HUES48 (cell line): ENCODE measurements around the gene ANKRD62.

Experiments used
- H3K27ac ChIP-seq: one replicate; pipeline ENCODE4 v1.7.0; 2013; ENCODE audit warnings: low read depth, low read length, inconsistent platforms
- H3K27me3 ChIP-seq: 2 replicates; pipeline ENCODE4 v1.6.1; 2013; ENCODE audit warnings: mild to moderate bottlenecking, low read length; ENCODE audit not compliant: control insufficient read depth, insufficient read depth
- H3K36me3 ChIP-seq: 2 replicates; pipeline ENCODE4 v1.6.1; 2013; ENCODE audit warnings: low read length; ENCODE audit not compliant: control insufficient read depth, insufficient read depth
- H3K4me1 ChIP-seq: 2 replicates; pipeline ENCODE4 v1.6.1; 2013; ENCODE audit warnings: mild to moderate bottlenecking, low read length; ENCODE audit not compliant: control insufficient read depth, insufficient read depth
- H3K4me3 ChIP-seq: 2 replicates; pipeline ENCODE4 v1.5.1; 2013; ENCODE audit warnings: mild to moderate bottlenecking, low read depth, low read length
- H3K9ac ChIP-seq: 2 replicates; pipeline ENCODE4 v1.6.1; 2013; ENCODE audit warnings: mild to moderate bottlenecking, low read depth, low read length, moderate library complexity
- H3K9me3 ChIP-seq: 2 replicates; pipeline ENCODE4 v1.6.1; 2013; ENCODE audit warnings: low read length; ENCODE audit not compliant: control insufficient read depth, insufficient read depth

The ANKRD62 gene

DNA sequence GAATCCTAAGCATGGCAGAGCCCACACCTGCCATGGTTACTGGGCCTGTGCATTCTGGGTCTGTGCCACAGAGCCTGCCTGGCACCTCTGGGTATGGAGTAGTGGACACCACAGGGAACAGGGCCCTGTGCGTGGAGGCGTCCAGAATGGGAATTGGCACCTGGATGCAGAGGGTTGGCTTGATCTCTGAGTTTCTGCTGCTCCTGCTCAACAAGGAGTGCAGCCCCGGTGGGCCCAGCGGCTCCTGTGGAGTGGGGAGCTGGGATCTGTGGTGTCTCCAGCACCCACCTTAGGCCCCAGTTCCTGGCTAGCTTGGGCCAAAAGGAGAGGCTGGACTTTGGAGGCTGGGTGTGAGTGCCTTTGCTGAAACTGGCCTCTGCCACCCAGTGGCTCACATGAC is 7.9 kb upstream of the ANKRD62 start:
- Histone ChIP-seq H3K36me3 (no peaks in the 10 kb centered on the region), H3K27ac (no peak overlapping the region), H3K9ac (no peak overlapping the region)

DNA sequence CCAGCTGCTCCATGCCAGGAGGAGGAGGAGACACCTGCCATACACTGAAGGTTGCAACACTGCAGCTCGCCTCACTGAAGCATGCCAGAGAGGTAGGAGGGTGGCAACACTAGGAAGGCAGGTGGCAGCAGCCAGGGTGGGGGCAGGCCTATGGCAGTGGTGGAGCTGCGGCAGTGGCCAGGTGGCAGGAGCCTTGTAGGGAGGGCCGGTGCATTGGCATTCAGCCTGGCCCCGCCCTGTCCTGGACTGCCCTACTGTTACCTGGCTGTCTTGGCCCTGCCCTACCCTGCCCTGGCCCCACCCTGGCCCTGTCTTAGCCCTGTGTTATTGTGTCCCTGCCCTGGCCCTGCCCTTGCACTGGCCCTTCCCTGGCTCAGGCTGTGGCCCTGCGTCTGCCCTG is 7.4 kb upstream of the ANKRD62 start:
- no peak overlapping the region for H3K4me3 ChIP-seq

More for the DNA sequence above, 7.9 kb upstream of the ANKRD62 start:
- Histone ChIP-seq H3K4me3 (no peak overlapping the region), H3K27me3 (no peaks in the 10 kb centered on the region), H3K9me3 (no peaks in the 10 kb centered on the region), H3K4me1 (no peaks in the 10 kb centered on the region)

DNA sequence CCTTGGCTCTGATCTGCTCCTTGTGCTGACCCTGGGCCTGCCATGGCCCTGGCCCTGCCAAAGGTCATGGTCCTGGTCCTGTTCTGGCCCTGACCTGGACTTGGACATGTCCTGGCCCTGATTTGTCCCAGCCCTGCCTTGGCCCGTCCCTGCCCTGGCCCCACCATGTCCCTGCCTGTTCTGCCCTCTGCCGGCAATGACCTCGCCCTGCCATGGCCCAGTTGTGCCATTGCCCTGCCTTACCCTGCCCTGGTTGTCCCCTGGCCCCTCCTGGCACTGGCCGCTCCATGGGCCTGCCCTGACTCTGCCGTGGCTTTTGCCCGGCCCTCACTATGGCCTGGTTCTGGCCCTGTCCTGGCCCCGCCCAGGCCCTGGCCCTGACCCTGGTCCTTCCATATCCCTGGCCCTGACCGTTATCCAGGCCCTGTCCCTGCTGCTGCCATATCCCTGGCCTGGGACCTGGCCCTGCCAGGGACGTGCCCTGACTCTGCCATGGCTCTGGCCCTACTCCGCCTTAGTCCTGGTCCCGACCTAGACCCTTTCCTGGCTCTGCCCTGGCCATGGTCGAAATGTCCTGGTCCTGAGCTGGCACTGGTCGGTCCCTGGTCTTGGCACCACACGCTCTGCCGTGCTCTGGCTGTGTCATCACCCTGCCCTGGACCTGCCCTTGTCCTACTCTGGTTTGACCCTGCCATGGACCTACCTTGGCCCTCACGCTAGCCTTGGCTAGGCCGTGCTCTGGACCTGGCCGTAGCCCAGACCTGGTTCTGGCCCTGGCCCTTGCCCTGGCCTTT is 6.8 kb upstream of the ANKRD62 start:
- Histone ChIP-seq H3K9ac (no peak overlapping the region), H3K36me3 (no peaks in the 10 kb centered on the region), H3K27me3 (no peaks in the 10 kb centered on the region), H3K4me3 (no peak overlapping the region), H3K27ac (no peak overlapping the region), H3K9me3 (no peaks in the 10 kb centered on the region), H3K4me1 (no peaks in the 10 kb centered on the region)

More for the DNA sequence above, 7.4 kb upstream of the ANKRD62 start:
- no peak overlapping the region for H3K9ac ChIP-seq
- H3K4me1 ChIP-seq, result no peaks in the 10 kb centered on the region
- no peaks in the 10 kb centered on the region for H3K36me3 ChIP-seq
- H3K9me3 ChIP-seq, result no peaks in the 10 kb centered on the region
- no peaks in the 10 kb centered on the region for H3K27me3 ChIP-seq
- no peak overlapping the region for H3K27ac ChIP-seq

DNA sequence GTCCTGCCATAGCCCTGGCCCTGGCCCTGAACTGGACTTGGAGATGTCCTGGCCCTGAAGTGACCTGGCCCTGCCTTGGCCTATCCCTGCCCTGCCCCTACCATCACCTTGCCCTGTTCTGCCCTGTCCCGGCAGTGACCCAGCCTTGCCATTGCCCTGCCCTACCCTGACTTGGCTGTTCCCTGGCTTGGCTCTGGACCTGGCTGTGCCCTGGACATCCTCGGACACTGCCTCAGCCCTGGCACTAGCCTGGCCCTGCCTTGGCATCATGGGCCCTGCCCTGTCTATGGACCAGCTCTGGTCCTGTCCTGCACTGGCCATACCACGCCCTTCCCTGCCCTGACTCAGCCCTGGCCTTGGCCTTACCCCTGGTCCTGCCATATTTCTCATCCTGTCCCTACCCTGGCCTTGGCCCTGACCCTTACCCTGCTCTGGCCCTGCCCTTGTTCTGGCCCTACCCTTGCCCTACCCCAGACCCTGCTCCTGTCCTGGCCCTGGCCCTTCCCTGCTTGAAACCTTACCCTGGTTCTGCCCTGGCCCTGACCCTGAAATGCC is 6.1 kb upstream of the ANKRD62 start:
- no peak overlapping the region for H3K9ac ChIP-seq
- H3K27ac ChIP-seq, result no peak overlapping the region
- no peaks in the 10 kb centered on the region for H3K36me3 ChIP-seq
- H3K9me3 ChIP-seq, result no peaks in the 10 kb centered on the region
- no peak overlapping the region for H3K4me3 ChIP-seq
- no peaks in the 10 kb centered on the region for H3K4me1 ChIP-seq
- no peaks in the 10 kb centered on the region for H3K27me3 ChIP-seq

DNA sequence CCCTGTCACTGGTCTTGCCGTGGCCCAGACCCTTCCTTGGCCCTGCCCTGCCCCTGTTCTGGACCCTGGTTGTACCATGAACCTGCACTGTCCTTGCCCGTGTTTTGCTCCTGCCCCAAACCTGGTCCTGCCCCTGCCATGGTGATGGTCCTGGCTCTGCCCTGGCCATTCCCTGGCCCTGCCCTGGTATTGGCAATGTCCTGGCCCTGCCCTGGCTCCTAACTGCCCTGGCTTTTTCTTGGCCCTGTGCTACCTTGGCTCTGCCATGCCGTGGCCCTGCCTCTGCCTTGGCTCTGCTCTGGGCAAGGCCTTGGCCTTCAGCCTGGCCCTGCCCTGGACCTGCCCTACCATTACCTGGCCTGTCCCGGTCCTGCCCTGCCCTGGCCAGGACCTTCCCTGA is 5.5 kb upstream of the ANKRD62 start:
- H3K4me3 ChIP-seq, result no peak overlapping the region
- no peaks in the 10 kb centered on the region for H3K9me3 ChIP-seq
- no peaks in the 10 kb centered on the region for H3K36me3 ChIP-seq
- H3K9ac ChIP-seq, result no peak overlapping the region
- no peak overlapping the region for H3K27ac ChIP-seq
- H3K27me3 ChIP-seq, result no peaks in the 10 kb centered on the region
- no peaks in the 10 kb centered on the region for H3K4me1 ChIP-seq

DNA sequence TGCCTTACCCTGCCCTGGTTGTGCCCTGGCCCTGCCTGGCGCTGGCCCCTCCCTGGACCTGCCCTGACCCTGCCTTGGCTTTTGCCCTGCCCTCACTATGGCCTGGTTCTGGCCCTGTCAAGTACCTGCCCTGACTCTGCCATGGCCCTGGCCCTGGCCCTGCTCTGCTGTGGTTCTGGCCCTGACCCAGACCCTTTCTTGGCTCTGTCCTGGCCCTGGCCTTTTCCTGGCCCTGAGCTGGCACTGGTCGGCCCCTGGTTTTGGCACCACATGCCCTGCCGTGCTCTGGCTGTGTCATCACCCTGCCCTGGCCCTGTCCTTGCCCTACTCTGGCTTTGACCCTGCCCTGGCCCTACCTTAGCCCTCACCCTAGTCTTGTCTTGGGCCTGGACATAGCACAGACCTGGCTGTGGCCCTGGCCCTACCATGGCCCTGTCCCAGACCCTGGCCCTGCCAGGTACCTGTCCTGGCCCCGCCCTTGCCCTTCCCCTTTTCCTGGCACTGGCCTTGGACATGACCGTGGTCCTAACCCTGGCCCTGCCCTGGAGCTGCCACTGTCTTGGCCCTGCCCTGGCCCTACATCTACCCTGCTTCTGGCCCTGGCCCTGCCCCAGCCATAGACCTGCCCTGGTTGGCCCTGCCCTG is 4.8 kb upstream of the ANKRD62 start:
- Histone ChIP-seq H3K36me3 (no peaks in the 10 kb centered on the region), H3K9ac (no peak overlapping the region), H3K4me3 (no peak overlapping the region), H3K4me1 (no peaks in the 10 kb centered on the region), H3K27me3 (no peaks in the 10 kb centered on the region), H3K27ac (no peak overlapping the region), H3K9me3 (no peaks in the 10 kb centered on the region)

DNA sequence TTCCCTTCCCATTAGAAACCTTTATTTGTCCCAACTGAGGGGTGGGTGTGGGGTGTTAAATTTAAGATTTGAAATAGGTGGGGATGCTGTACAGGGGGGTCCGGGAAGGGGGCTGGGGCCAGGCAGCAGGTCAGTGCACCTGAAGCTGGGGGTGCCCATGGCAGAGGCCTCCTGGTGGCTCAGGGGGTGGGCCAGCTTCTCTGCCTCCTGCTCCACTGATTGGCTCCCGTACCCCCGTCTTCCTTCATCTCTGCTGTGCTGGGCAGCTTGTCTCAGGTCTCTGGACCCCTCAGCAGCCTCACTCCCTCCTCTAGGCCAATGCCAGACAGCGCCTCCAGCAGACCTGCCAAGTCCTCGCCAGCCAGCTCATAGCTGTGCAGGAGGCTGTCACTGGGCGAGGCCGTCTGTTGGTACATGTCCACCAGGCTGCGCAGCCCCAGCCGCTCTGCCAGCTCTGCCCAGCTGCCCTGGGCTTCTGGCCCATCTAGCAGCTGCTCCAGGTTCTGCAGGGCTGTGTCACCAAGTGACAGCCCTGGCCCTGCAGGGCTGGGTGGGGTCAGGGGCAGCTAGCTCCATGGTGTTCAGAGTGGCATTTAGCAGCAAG is 2.0 kb upstream of the ANKRD62 start:
- H3K9ac ChIP-seq, result no peak overlapping the region
- H3K36me3 ChIP-seq, result no peaks in the 10 kb centered on the region
- no peaks in the 10 kb centered on the region for H3K27me3 ChIP-seq
- H3K27ac ChIP-seq, result no peak overlapping the region
- no peaks in the 10 kb centered on the region for H3K4me1 ChIP-seq
- no peak overlapping the region for H3K4me3 ChIP-seq
- no peaks in the 10 kb centered on the region for H3K9me3 ChIP-seq

DNA sequence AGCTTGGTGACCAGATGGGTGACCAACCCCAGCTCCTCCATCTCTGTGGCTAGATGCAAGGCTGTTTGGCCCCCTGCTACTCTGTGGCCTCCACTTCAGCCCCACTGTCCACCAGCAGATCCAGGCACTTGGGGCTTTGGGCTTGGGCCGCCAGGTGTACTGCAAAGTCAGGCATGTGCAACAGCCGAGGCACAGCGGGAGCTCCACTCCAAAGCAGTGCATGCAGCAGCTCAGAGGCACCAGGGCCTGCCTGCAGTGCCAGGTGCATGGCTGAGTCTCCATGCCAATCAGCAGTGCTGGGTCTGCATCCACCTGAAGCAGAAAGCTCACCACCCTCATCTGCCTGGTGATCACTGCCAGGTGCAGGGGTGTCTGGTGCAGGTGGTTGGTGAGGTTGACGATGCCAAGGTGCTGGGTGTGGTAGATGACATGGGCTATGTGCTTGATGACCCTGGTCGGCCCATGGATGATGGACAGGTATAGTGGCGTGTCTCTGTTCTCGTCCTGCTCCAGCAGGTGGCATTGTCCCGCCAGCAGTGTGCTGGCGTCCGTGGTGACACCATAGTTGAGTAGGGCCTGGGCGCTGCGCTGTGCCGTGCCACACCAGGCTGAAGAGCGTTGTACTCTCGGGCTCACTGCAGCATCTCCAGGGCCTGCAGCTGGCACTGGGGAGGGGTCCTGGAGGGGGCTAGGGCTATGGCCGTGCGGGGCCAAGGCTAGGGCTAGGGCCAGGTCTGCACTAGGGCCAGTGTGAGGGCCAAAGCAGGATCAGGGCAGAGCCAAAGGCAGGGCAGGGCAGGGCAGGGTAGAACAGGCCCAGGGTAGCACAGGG is 1.0 kb upstream of the ANKRD62 start:
- H3K27me3 ChIP-seq, result no peaks in the 10 kb centered on the region
- H3K36me3 ChIP-seq, result no peaks in the 10 kb centered on the region
- H3K27ac ChIP-seq, result no peak overlapping the region
- H3K9ac ChIP-seq, result no peak overlapping the region
- no peaks in the 10 kb centered on the region for H3K4me1 ChIP-seq
- no peaks in the 10 kb centered on the region for H3K9me3 ChIP-seq
- H3K4me3 ChIP-seq, result no peak overlapping the region

DNA sequence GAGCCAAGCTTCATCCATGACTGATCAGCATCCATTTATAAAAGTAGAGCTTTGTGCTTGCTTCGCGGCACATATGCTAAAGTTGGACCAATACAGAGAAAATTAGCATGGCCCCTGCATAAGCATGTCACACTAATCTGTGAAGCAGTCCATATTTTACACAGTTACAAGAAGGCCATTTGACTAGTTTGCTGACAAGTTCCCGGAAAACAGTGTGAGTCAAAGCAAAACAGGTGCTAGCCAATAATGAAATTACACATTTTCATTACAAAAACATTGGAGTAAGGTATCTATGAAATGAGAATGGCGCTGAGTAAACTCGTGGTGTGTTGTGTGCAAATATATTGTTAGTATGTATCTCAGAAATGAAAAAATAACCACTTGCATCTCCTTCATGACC is 4.7 kb downstream of the ANKRD62 start:
- no peak overlapping the region for H3K27ac ChIP-seq
- H3K4me1 ChIP-seq, result no peaks in the 10 kb centered on the region
- H3K9me3 ChIP-seq, result no peaks in the 10 kb centered on the region
- no peaks in the 10 kb centered on the region for H3K36me3 ChIP-seq
- no peaks in the 10 kb centered on the region for H3K27me3 ChIP-seq
- H3K4me3 ChIP-seq, result no peak overlapping the region
- no peak overlapping the region for H3K9ac ChIP-seq

DNA sequence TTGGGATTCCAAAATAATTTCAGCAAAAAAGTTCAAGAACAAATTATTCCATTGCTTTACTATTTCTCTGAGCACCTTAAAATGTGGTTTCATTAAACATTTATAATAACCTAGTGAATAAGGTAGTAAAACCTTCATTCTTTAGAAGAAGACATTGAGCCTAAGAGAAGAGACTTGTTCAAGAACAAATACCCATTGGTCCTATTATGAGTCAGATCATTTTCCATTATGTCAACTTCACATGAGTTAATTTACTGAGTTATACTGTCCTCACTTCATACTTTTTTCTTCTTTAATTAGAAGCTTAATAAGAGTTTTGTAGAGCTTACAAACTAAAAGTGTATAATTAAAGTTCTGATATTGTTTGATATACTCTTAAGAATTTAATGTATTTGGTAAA is 5.5 kb downstream of the ANKRD62 start:
- Histone ChIP-seq H3K36me3 (no peaks in the 10 kb centered on the region), H3K4me1 (no peaks in the 10 kb centered on the region), H3K9me3 (no peaks in the 10 kb centered on the region), H3K27me3 (no peaks in the 10 kb centered on the region), H3K27ac (no peak overlapping the region), H3K9ac (no peak overlapping the region), H3K4me3 (no peak overlapping the region)
